Neural cell (in vitro differentiated cells): ENCODE results near the gene MRPL9. TPM values are rescaled to one million over a fixed set of nuclear protein-coding genes. Genes with fewer than 3 reads are reported as not detected.

Experiments used
- H2AFZ ChIP-seq: fragments of 200-600, 300-800 bp; sonication (generic), shearing (Covaris generic); 2 replicates; pipeline ENCODE4 v1.6.0; 2014; ENCODE audit warnings: low read depth, mild to moderate bottlenecking, antibody characterized with exemption, low read length, moderate library complexity
- H3F3A ChIP-seq: fragments of 200-600 bp; shearing (Covaris generic); 2 replicates; pipeline ENCODE4 v1.6.1; 2016; ENCODE audit warnings: mild to moderate bottlenecking, moderate library complexity, mixed read lengths, antibody characterized with exemption, low read length; ENCODE audit not compliant: insufficient read depth, poor library complexity, severe bottlenecking
- H3K27ac ChIP-seq: fragments of 200-600, 300-800 bp; sonication (generic), shearing (Covaris generic); 2 replicates; pipeline ENCODE4 v1.5.1; 2014; ENCODE audit warnings: mild to moderate bottlenecking, low read length, moderate library complexity
- H3K27me3 ChIP-seq: fragments of 300-800, 200-600 bp; sonication (generic), shearing (Covaris generic); 2 replicates; pipeline ENCODE4 v1.6.0; 2014; ENCODE audit warnings: mild to moderate bottlenecking, low read depth, low read length, moderate library complexity; ENCODE audit not compliant: insufficient read depth
- H3K36me3 ChIP-seq: fragments of 300-800, 200-600 bp; sonication (generic), shearing (Covaris generic); 2 replicates; pipeline ENCODE4 v1.5.1; 2014; ENCODE audit warnings: mild to moderate bottlenecking, antibody characterized with exemption, low read length, moderate library complexity; ENCODE audit not compliant: insufficient read depth
- H3K4me2 ChIP-seq: fragments of 300-800, 200-600 bp; sonication (generic), shearing (Covaris generic); 2 replicates; pipeline ENCODE4 v1.6.0; 2014; ENCODE audit warnings: mild to moderate bottlenecking, low read length
- H3K4me3 ChIP-seq: fragments of 300-800, 200-600 bp; sonication (generic), shearing (Covaris generic); 2 replicates; pipeline ENCODE4 v1.5.1; 2014; ENCODE audit warnings: mild to moderate bottlenecking, low read length, moderate library complexity
- H3K79me2 ChIP-seq: fragments of 200-600 bp; shearing (Covaris generic); replicated peaks from 2 replicates; pipeline ENCODE4 v1.6.0; 2014; ENCODE audit warnings: mild to moderate bottlenecking, low read length, moderate library complexity; ENCODE audit not compliant: insufficient read depth
- H3K9ac ChIP-seq: fragments of 300-800, 200-600 bp; sonication (generic), shearing (Covaris generic); 2 replicates; pipeline ENCODE4 v1.6.1; 2016; ENCODE audit warnings: mild to moderate bottlenecking, low read length, mixed read lengths
- H3K9me2 ChIP-seq: fragments of 200-600 bp; shearing (Covaris generic); 2 replicates; pipeline ENCODE4 v1.6.1; 2016; ENCODE audit warnings: mild to moderate bottlenecking, low read length, mixed read lengths; ENCODE audit not compliant: insufficient read depth
- H3K9me3 ChIP-seq: fragments of 200-600, 300-800 bp; sonication (generic), shearing (Covaris generic); 2 replicates; pipeline ENCODE4 v1.6.1; 2016; ENCODE audit warnings: mild to moderate bottlenecking, mixed run types, low read length, moderate library complexity, mixed read lengths
- H4K20me1 ChIP-seq: fragments of 200-600 bp; shearing (Covaris generic); 2 replicates; pipeline ENCODE4 v1.6.1; 2016; ENCODE audit warnings: mild to moderate bottlenecking, mixed run types; ENCODE audit not compliant: insufficient read depth
- EP300 ChIP-seq: fragments of 450-650 bp; conservative IDR thresholded peaks from 2 replicates; pipeline ENCODE4 v1.6.1; 2014; ENCODE audit warnings: antibody characterized with exemption, mild to moderate bottlenecking, moderate library complexity; ENCODE audit not compliant: poor library complexity, severe bottlenecking
- EZH2 ChIP-seq: fragments of 200-600, 300-800 bp; shearing (Covaris generic), sonication (generic); IDR thresholded peaks from 2 replicates; pipeline ENCODE4 v1.6.1; 2014; ENCODE audit warnings: antibody characterized with exemption, low read length, borderline replicate concordance, mild to moderate bottlenecking; ENCODE audit not compliant: insufficient read depth, poor library complexity, severe bottlenecking
- MXI1 ChIP-seq: fragments of 450-650 bp; conservative IDR thresholded peaks from 2 replicates; pipeline ENCODE4 v1.6.1; 2014; ENCODE audit warnings: antibody characterized with exemption, mild to moderate bottlenecking; ENCODE audit not compliant: poor library complexity, severe bottlenecking
- POLR2AphosphoS5 ChIP-seq: IDR thresholded peaks from 2 replicates; pipeline ENCODE4 v1.6.1; 2012
- RAD21 ChIP-seq: fragments of 450-650 bp; conservative IDR thresholded peaks from 2 replicates; pipeline ENCODE4 v1.6.1; 2014; ENCODE audit warnings: antibody characterized with exemption, mild to moderate bottlenecking, moderate library complexity
- SMC3 ChIP-seq: fragments of 450-650 bp; conservative IDR thresholded peaks from 2 replicates; pipeline ENCODE4 v1.6.1; 2014; ENCODE audit warnings: antibody characterized with exemption, mild to moderate bottlenecking, moderate library complexity; ENCODE audit not compliant: poor library complexity
- TAF1 ChIP-seq: IDR thresholded peaks from 2 replicates; pipeline ENCODE4 v1.6.1; 2012; ENCODE audit warnings: low read depth
- polyA plus RNA-seq: library from polyadenylated mRNA; depleted of rRNA; stranded (reverse); fragments of >200 nt; gene quantifications from 2 replicates; pipeline ENCODE4 v1.2.3, GENCODE V29; 2014
- TF ChIP-seq, protein P1 (sequence below): IDR thresholded peaks from 2 replicates; pipeline ENCODE4 v1.6.1; 2012; ENCODE audit warnings: borderline replicate concordance
- TF ChIP-seq, protein P2 (sequence below): fragments of 450-650 bp; IDR thresholded peaks from 2 replicates; pipeline ENCODE4 v1.5.1; 2014; ENCODE audit warnings: antibody characterized with exemption, mild to moderate bottlenecking, moderate library complexity; ENCODE audit not compliant: poor library complexity, severe bottlenecking

Gene MRPL9
- polyA plus RNA-seq, 1 donor from 2014 or later: 134 TPM

DNA sequence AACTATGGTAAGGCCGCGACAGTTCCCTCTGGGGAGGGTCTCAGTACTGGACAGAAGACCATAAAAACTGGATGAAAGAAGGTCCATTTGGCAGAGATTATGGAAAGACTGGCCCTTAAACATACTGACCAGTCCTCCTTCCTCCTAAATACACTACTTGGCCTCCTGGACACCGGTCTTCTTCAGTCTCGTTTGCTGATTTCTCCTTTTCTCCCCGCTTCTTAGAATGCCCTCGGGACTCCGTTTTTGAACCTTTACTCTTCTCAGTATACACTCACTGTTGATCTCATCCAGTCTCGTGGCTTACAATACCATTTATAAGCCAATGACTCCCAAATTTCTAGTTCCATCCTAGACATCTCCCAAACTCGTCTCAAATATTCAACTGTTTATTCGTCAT, 694 bp upstream of the MRPL9 start:
- Histone ChIP-seq H3K4me2 (peak overlapping the region; percentile 88), H4K20me1 (no peaks in the 10 kb centered on the region), H3F3A (no peaks in the 10 kb centered on the region), H3K27me3 (no peaks in the 10 kb centered on the region), H2AFZ (peak overlapping the region; percentile 81), H3K36me3 (peaks cover 11% of the 10 kb centered on the region), H3K9ac (peak overlapping the region; percentile 91), H3K79me2 (no peaks in the 10 kb centered on the region), H3K4me3 (peak overlapping the region; percentile 88), H3K9me3 (no peaks in the 10 kb centered on the region), H3K9me2 (no peaks in the 10 kb centered on the region), H3K27ac (peak overlapping the region; percentile 76)
- TF ChIP-seq, protein P1, sequence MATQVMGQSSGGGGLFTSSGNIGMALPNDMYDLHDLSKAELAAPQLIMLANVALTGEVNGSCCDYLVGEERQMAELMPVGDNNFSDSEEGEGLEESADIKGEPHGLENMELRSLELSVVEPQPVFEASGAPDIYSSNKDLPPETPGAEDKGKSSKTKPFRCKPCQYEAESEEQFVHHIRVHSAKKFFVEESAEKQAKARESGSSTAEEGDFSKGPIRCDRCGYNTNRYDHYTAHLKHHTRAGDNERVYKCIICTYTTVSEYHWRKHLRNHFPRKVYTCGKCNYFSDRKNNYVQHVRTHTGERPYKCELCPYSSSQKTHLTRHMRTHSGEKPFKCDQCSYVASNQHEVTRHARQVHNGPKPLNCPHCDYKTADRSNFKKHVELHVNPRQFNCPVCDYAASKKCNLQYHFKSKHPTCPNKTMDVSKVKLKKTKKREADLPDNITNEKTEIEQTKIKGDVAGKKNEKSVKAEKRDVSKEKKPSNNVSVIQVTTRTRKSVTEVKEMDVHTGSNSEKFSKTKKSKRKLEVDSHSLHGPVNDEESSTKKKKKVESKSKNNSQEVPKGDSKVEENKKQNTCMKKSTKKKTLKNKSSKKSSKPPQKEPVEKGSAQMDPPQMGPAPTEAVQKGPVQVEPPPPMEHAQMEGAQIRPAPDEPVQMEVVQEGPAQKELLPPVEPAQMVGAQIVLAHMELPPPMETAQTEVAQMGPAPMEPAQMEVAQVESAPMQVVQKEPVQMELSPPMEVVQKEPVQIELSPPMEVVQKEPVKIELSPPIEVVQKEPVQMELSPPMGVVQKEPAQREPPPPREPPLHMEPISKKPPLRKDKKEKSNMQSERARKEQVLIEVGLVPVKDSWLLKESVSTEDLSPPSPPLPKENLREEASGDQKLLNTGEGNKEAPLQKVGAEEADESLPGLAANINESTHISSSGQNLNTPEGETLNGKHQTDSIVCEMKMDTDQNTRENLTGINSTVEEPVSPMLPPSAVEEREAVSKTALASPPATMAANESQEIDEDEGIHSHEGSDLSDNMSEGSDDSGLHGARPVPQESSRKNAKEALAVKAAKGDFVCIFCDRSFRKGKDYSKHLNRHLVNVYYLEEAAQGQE: no peak
- TF ChIP-seq RAD21: no peak
- TF ChIP-seq POLR2AphosphoS5: no peak
- no peak for TF ChIP-seq SMC3
- TF ChIP-seq EZH2: no peak
- TF ChIP-seq TAF1: no peak
- no peak for TF ChIP-seq EP300
- TF ChIP-seq, protein P2, sequence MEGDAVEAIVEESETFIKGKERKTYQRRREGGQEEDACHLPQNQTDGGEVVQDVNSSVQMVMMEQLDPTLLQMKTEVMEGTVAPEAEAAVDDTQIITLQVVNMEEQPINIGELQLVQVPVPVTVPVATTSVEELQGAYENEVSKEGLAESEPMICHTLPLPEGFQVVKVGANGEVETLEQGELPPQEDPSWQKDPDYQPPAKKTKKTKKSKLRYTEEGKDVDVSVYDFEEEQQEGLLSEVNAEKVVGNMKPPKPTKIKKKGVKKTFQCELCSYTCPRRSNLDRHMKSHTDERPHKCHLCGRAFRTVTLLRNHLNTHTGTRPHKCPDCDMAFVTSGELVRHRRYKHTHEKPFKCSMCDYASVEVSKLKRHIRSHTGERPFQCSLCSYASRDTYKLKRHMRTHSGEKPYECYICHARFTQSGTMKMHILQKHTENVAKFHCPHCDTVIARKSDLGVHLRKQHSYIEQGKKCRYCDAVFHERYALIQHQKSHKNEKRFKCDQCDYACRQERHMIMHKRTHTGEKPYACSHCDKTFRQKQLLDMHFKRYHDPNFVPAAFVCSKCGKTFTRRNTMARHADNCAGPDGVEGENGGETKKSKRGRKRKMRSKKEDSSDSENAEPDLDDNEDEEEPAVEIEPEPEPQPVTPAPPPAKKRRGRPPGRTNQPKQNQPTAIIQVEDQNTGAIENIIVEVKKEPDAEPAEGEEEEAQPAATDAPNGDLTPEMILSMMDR: no peak
- TF ChIP-seq MXI1: no peak

- Histone ChIP-seq H3K27ac (no peak overlapping the region), H3K4me2 (no peak overlapping the region), H2AFZ (no peak overlapping the region), H3K9me2 (no peaks in the 10 kb centered on the region), H4K20me1 (no peaks in the 10 kb centered on the region), H3K79me2 (no peaks in the 10 kb centered on the region), H3K9ac (no peak overlapping the region), H3K27me3 (no peaks in the 10 kb centered on the region), H3K36me3 (peaks cover 11% of the 10 kb centered on the region), H3F3A (no peaks in the 10 kb centered on the region), H3K4me3 (no peak overlapping the region), H3K9me3 (no peaks in the 10 kb centered on the region)
- no peak for TF ChIP-seq TAF1
These were observed 2.5 kb downstream of the MRPL9 start for GRCh38 chr1:151760597-151761385.
